ENCODE results near the gene CLEC16A.

The CLEC16A gene

DNA sequence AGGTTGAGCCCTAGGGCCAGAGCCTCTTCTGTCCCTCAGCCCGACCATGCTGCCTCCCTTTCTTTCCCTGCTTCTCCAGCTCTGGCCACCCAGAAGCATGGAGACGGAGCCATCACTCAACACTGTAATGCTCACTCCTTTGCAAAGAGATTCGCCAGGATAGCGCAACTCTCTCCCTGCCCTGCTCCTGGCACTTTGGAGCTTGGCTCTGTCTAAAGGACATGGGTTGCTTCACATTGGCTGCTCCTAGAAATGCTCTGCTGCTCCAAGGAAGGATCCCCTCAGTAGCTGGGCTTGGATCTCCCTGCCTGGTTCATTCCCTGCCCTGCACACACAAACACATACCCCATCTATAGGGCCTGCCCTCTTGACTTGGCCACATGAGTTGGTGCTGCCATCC lies 76.0 kb downstream of the CLEC16A start:
- no peak for DNase-seq

DNA sequence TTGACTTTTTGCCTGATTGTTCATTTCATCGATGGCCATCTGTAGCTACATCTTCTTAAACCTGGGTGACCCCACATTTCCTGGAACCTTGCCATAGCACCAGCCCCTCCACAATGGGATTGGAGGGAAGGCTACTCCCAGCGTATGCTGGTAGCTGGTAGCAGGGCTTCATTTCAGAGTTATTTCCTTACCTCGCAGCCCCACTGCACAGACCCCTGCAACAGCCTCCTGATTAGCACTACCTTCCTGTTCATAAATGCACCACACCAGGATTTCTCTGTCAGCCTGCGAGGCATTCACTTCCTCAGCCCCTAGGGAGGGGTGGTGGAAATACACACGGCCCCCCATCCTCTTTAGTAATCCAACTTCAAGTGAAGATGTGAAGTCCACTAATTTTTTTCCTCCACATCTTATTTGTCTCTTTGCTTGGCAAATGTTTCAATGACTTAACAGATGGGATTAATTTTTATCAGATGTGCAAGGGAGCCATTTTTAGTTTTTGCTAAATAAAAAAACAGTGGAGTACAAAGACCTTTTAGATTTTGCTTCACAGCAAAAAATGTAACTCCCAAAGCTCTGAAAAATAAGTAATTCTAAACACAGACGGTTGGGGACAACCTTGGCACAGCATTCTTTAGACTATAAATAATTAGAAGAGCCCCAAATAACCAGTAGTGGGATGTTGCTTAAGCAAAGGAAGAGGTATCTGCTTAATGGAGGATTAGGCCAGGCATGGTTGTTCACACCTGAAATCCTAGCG lies 76.6 kb downstream of the CLEC16A start:
- no peak for DNase-seq

DNA sequence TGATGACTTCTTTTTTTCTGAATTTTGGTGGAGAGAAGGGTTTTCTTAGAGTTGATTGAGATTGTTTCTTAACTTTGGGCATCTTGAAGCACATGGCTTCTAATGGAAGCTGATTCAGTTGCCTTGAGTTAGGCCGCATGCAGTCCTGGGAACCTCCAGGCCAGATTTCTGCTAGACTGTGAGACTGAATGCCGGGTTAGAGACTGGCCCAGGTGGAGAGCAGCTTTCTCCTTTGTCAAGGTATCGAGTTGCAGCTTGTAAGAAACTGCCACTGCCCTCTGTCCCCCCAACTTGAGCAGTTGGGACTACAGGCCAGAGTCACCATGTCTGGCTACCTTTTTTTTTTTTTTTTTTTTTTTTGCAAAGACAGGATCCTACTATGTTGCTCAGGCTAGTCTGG lies 77.6 kb downstream of the CLEC16A start:
- DNase-seq = no peak

DNA sequence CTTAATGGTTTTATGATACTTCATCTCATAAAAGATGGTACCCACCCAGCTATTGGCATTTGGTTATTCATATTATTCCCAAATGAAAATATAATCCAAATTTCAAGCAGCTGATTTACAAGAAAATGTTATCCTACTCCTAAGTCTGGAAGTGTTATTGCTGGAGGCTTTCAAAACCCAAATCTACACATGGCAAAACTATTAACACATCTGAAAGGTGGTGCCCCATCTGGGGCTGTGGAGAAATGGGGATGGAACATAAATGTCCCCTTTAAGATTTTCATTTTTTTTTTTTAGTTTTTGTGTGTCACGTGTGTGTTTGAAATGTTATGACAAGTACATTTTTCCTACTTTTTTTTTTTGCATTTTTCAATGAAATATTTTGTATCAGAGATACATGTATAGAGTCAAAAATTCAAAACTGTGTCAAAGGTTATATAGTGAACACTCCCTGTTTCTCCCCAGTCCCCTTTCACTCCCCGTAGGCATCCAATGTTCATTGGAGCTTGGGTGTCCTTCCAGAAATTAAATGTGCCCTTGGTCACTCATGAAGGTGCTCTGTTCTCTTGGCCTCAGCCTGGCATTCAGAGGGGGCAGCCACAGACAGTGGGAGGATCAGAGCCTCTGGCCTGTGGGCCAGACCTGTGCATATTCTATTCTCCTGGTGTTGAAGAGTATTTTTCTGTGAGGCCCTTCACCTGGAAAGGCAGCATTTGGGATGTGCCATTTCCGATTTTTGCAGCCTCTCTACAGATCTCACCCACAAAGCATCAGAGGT lies 79.1 kb downstream of the CLEC16A start:
- DNase-seq = no peak

DNA sequence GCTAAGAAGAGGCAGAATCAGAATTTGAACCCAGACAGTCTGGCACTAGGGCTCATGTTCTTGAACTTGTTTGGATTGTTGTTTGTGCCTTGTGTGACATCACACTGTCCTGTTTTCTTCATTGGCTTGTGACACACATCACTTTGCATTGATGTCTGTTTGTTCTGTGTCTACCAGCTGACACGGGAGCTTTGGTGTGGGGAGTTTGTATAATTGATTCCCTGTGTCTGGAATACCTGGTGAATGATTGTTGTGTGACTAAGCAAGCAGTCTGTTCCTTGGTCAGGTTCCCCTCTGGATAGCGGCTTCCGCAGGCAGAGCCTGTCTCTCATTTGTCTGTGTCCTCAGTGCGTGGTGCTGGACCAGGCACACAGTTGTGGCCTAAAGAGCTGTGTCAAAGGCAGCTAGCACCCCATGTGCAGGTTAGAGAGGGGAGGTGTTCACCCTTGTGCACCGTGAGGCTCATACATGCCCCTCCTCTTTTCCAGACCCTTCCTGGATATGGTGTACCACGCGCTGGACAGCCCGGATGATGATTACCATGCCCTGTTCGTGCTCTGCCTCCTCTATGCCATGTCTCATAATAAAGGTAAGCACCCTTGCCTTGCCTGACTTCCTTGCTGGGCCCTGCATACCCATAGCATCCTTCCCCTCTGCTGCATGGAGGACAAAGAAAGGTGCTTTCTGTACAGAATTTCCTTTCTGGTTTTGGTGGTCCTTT lies 80.1 kb downstream of the CLEC16A start:
- no peak for DNase-seq

DNA sequence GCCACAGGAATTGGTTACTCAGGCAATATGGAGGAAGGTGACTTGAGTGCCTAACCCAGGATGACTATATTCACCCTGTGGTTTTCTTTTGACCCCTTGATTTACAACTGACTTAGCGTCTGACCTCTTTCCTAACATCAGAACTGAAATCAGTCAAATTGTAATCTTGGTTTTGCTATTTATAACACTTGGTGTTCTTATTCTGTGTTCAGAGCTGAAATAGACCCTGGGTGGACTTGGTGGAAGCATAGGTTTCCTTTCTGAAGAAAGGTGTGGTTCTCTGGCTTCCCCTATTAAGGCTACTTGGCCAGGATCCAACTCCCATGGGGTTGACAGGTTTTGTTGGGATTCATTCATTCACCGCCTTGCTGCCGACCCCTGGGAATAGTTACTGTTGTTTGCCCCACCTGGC lies 80.8 kb downstream of the CLEC16A start:
- DNase-seq = no peak

DNA sequence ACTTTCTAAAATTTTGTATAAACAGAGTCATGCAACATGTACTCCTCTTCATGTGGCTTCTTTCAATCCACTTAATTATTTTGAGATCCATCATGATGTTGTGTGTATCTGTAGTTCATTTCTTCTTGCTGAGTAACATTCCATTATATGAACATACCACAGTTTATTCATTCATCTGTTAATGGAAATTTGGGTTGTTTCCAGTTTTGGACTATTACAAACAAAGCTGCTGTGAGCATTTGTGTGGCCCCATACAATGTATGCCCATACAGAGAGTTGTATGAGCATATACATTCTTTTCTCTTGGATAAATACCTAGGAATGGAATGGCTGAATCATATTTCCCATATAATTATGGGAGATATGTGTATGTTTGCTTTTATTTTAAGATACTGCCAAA lies 85.6 kb downstream of the CLEC16A start:
- no peak for DNase-seq

DNA sequence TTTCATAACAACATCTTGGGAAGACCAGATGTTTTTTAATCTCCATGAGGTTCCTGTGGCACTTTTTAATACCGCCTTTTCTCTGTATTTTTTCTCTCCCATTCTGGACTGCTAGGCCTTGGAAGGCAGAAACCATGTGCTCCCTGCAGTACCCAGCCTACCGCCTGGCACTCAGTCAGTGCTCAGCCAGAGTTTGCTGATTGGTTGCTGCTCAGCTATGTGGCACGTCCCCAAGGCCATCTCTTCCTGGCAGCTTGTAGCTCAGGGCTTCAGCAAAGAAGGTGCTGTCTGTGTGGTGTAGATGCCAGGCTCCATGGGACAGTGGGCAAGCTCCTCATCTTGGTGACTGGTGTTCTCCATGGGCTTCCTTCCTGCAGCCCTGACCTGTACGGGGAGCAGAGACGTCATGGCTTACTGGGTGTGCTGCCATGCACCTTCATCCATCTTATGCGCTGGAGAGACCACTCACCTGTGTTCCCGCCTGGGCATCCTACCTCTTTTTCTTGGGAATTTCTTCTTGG lies 86.7 kb downstream of the CLEC16A start:
- DNase-seq = no peak

DNA sequence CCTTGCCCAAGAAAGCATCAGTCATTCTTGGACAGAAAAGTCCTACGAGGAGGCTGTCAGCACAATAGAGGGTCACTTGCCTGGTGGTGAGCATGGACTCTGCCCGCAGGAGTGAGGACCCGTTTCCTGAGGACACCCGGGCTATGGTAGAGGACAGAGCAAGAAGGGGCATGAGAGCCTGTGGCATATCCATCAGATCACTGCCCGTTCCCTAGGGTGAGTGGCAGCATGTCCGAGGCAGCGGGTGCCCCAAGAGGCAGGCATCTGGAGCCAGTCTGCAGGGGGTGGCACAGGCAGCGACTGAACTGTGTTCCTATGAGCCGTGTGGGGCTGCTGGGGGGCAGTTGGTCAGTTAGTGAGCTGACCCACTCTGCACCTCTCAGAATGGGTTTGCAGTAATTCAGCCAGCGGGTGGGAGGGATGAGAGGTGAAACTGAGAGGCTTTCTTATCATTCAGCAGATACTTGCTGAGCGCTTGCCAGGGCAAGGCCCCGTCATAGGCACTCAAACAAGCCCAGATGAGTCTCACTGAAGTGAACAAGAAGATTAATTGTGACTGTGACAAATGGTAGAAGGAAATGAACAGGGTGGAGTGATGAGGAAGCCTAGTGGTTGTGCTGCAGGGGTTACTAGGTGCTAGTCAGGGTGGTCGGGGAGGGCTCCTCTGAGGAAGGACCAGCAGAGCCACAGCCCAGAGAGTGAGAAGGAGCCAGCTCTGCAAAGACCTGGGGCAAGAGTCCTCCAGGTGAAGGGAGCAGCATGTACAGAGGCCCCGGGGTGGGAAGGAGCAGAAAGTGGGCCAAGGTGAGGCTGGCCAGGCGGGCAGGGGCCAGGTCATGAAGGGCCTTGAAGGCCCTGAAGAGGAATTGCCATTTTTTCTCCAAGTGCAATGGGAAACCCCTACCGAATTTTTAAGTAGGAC lies 87.9 kb downstream of the CLEC16A start:
- no peak for DNase-seq

DNA sequence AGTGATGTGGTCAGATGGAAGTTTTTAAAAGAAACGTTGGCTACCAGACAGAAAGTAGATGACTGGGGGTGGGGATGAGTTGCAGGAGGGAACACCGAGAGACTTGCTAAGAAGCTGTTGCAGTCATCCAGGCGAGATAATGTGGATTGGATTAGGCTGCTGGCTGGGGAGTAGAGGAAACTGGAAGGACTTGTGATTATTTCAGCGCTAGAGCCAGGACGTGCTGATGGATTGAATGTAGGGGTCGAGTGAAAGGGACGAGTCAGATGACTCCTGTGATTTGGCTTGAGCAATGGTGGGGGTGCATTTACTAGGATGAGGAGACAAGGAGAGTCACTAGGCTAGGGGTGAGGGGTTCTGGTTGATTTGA lies 88.5 kb downstream of the CLEC16A start:
- DNase-seq = no peak

DNA sequence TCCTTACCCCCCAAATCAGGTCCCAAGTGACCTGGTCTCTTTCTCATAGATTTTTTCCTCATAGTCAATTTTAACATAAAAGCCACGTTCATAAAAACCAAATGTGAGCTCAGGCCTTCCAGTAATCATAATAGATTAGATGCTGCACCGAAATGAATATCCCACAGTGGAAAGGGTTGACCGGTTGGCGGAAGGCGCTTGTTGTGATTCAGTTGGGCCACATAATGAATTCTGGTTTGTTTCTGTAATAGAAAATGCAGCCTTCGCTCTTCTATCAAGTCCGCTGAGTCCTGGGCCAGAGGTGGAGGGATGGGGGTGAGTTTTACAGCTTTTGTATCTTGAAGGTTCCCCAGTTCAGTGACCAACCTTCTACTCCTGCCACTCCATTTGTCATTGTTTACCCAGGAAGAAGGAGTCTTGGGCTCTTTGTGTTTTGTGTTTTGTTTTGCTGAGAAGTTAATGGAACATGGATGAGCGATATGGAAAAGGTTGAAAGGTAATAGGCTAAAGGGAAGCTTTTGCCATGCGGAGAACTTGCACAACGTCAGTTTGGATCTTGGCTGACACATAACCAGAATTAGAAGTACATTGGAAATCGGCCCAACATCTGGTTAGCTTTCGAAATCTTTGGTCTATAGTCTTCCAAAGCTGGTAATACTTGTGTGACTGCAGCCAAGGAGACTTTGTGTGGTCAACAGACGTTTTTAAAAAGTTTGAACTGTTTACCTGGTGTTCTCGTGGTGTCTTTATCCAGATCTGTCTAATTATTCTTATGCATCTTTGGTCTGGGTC lies 89.5 kb downstream of the CLEC16A start:
- DNase-seq = no peak

DNA sequence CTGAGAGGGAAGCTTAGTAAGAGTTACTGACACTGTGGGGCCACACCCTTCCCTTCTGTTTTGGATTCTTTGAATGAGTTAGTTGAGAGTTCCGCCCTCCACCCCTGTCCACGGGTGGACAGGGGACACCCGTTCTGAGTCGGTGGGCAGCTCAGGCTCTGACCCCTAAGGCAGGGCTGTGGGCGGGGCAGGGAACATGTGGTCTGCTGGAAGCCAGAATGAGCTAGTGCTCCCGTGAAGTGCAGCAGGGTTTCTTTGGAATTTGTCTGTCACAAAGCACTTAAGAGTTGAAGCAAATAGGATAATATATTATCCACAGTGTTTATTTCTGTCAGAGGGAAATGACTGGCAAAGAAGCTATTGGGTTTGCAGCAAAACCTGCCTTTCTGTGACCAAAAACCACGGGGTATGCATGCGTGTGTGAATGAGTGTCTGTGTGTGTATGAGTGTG lies 90.1 kb downstream of the CLEC16A start:
- no peak for DNase-seq

DNA sequence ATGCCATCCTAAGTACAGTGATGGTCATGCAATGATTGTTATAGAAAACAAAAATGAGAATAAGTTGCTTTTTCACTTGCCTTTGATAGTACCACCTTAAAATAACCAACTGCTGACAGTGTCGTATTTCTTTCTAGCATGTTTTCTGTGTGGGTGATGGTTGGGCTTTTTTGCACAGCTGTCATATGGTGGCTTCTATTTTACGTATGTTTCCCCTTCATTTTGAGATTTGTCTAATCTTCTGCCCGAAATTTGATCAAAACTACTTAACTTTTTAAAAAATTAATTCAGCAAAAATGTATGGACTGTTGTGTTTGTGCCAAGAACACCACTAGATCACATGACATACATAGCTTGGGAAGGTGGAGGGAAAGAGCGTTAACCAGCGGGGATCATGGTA lies 90.7 kb downstream of the CLEC16A start:
- no peak for DNase-seq

DNA sequence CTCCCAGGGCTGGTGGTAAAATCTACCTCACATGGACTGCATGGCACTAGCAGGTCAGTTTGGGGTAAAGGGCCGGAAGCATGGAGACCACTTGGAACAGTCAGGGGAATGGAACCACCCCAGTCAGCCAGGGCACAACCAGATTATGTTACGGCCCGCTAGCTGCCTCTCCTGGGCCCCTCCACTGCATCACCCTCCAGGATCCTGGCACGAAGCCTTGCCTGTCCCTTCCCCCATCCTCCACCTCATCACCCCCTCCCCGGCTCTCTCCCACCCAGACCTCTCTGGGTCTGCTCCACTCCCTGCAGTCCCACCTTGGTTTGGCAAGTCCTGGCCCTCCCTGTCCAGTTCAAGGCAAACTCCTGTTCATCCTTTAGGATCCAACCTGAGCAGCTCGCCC lies 91.7 kb downstream of the CLEC16A start:
- no peak for DNase-seq

DNA sequence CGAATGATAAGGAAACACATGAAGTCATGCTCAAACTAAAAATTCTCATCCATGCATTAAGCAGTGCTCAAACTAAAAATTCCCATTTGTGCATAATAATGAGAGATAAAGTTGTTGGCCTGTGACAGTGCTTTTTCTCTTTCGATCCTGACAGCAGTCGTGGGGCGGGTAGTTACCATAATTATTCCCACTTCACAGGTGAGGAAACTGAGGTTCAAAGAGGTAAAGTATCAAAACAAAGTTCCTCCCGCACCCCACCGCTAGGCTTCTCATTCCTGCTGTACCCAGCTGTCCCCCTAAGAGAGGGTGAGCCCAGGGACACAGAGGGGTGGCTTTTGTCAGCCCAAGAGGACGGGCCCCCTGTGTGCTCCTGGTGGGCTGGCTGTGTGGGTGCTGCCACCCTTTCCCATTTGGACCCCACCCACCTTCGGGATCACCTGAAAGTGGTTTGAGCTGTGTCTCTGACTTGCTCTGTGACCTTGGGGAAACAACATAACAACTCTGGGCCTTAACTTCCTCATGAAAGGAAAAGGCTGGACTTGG lies 92.6 kb downstream of the CLEC16A start:
- no peak for DNase-seq

DNA sequence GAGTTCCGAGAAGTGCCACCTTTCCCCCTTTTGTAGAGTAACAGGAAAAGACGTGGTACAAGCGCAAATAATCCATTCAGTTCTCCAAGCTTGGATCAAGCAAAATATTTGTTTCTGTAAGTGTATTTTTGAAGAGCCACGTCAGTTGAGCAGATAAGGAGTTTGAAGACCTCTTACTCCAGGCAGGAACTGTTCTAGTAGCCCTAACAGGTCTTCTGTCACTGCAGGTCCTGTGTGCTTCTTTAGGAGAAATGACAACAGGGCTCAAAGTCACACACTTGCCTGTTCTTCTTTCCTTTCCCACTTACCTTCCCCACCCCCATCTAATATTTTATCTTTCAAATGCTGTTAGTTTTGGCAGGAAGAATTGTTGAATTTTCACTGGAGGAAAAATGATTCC lies 93.9 kb downstream of the CLEC16A start:
- no peak for DNase-seq

DNA sequence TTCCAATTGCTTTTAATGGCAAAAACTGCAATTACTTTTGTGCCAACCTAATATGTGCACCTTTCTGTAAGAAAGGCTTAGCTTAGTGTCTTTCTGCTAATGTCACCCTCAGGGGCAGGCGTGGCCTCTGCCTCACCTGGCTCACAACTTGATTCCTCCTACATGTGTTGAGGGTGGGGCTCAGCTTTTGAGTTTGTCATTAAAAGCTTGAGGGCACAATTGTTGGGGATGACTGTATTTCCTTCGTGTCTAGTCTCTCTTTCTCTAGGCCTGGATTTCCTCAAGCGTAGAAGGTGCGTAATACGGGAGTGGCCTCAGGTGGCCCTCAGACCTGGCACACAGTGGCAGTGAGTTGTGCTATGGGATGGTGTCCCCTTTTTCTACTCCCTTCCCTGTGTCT lies 94.4 kb downstream of the CLEC16A start:
- no peak for DNase-seq

DNA sequence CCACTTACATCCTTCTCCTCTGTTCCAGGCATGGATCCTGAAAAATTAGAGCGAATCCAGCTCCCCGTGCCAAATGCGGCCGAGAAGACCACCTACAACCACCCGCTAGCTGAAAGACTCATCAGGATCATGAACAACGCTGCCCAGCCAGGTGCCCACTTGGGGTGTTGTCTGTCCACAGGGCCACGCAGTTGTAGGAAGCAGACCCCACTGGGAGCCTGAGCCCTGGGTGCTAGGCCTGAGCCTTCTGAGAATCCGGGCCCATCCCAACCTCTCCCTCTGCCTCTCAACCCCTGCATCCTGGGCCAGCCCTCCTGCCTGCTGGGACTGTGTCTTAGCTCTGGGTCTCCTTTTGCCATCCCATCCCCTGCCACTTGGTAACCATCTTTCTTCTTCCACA lies 95.4 kb downstream of the CLEC16A start:
- DNase-seq = no peak

DNA sequence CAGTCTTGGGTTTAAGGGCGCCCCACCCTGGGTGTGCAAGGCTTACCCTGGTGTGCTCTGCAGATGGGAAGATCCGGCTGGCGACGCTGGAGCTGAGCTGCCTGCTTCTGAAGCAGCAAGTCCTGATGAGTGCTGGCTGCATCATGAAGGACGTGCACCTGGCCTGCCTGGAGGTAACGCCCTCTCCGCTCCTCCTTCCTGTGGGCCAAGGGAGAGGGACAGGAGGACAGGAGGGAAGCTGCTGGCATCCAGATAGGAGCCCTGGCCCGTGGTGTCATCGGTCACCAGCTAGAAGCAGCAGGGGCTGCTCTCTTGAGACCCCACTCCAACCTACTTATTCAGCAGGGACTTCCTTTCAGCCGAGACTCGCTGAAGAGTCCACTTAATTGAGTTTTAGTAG lies 97.8 kb downstream of the CLEC16A start:
- no peak for DNase-seq

DNA sequence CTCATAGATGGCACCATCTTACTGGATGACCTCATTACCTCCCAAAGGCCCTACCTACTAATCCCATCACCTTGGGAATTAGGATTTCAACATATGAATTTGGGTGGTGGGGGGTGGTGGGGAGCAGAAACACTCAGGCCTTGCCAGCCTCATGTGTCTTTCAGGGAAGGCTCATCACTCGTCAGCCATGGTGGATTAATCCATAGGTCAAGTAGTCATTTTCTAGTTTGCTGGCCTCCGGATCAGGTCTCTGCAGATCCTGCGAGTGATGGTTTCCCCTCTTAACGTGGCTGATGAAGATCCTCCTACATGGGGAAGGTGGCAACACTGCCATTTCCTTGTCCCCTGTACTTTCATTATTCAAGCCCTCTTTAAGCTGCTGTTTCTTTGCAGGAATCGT lies 101.1 kb downstream of the CLEC16A start:
- DNase-seq = no peak

DNA sequence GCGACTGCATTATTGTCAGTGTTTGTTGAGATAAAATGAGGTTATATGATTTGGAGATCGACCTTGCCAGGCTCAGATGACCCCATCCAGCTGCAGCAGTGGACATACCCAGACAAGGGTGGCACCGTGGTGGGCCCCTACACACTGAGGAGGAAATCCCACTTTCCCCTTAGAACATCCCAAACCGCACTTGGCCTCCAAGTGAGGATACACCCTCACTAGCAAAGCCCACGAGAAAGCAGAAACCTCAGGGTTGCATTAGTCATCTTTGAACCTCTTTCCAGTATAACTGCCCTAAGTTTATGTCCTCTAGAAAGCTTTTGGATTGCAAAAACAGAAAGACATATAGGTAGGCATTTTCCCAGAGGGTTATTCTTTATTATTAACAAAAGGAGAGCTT lies 101.5 kb downstream of the CLEC16A start:
- no peak for DNase-seq

Data from NCI-H526 (cell line).